H1 (cell line): ENCODE results near the gene CEP44. TPM values are rescaled to one million over a fixed set of nuclear protein-coding genes. Genes with fewer than 3 reads are reported as not detected.

Source experiments
- polyA plus RNA-seq, 7 experiments: library from polyadenylated mRNA; depleted of rRNA in 3 of 7; stranded (reverse) in 5 of 7; unstranded in 2 of 7; fragments of >200 nt in 5 of 7; fragments of 200-250 nt in 2 of 7; gene quantifications; 1 replicate in 5 of 7; 2 replicates in 1 of 7; 4 replicates in 1 of 7; pipeline versions ENCODE4 v1.2.1 to v1.2.3, GENCODE V29; 2011 to 2013; ENCODE audit warnings: missing spikeins in 2 of 7, mixed read lengths in 2 of 7
- total RNA-seq: library from RNA; stranded (reverse); fragmentation: NEBNext Ultra II Directional; extraction: Animal tissue kit (Norgen Biotek cat#: 25700); gene quantifications from 2 replicates; pipeline ENCODE4 v1.2.1, GENCODE V29; 2021

The CEP44 gene
- total and polyA plus RNA-seq, 2 of the 8 experiments (the other 6 are each of a cell fraction or from before 2014, with no cell fraction given) = 3.4 to 17.1 TPM

Other genes starting within 250 kb of the CEP44 start
- 7.4 and 7.5 TPM in 2 replicates for gene FBXO8, start 244 bp upstream of the CEP44 start, total RNA-seq
- gene FBXO8, start 244 bp upstream of the CEP44 start, polyA plus RNA-seq (2011; rRNA removed) = 4.6 and 5.1 TPM in 2 replicates
- 0.59 and 1.3 TPM in 2 replicates for gene HPGD, start 238.6 kb downstream of the CEP44 start, total RNA-seq
- gene HPGD, start 238.6 kb downstream of the CEP44 start, polyA plus RNA-seq (2011; rRNA removed) = 0.49 and 1.1 TPM in 2 replicates